ENCODE results near the gene PDCD6IP. TPM values are rescaled to one million over a fixed set of nuclear protein-coding genes. Genes with fewer than 3 reads are reported as not detected.

PDCD6IP gene
- total RNA-seq, 2 experiments from 2014 or later: 180 to 196 TPM

DNA sequence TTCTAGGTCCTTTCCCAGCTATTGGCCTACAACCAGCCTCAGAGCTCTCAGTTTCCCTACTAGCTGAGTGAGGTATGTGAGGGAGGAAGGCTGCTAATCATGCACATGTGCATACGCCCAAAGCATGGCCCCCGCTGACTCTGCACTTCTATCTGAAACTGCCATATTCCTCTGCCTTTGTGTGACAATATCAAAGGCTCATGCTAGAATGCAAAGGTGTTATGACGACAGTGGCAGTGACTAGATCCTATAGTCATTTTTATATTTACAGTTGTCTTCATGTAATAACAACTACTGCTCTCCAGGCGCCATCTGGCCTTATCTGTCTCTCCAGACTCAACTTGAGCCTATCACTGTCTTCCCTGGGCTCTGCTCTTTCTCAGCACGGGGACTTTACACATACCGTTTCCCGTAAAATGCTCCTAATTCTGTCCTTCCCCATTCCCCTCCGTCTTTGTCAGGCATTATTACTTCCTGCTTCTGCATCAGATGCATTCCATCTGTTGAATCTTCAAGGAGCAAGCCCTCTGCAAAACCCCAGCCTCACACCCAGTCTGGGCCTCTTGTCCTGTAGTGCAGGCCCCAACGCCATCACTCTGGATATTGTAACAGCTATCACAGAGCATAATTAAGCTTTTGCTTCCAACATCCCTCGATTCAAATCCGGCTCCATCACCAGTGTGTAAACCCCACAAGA is 102.5 kb downstream of the PDCD6IP start:
- POLR2A ChIA-PET: no interaction called here
- Mint-ChIP-seq H3K27me3 (peaks cover 5% of the 10 kb centered on the region), H3K27ac (no peak overlapping the region), H3K9me3 (no peaks in the 10 kb centered on the region), H3K4me1 (no peaks in the 10 kb centered on the region), H3K4me3 (no peak overlapping the region), H3K36me3 (no peaks in the 10 kb centered on the region)
- ATAC-seq (ENCODE audit: low read depth) (no peak), DNase-seq (no peak)

DNA sequence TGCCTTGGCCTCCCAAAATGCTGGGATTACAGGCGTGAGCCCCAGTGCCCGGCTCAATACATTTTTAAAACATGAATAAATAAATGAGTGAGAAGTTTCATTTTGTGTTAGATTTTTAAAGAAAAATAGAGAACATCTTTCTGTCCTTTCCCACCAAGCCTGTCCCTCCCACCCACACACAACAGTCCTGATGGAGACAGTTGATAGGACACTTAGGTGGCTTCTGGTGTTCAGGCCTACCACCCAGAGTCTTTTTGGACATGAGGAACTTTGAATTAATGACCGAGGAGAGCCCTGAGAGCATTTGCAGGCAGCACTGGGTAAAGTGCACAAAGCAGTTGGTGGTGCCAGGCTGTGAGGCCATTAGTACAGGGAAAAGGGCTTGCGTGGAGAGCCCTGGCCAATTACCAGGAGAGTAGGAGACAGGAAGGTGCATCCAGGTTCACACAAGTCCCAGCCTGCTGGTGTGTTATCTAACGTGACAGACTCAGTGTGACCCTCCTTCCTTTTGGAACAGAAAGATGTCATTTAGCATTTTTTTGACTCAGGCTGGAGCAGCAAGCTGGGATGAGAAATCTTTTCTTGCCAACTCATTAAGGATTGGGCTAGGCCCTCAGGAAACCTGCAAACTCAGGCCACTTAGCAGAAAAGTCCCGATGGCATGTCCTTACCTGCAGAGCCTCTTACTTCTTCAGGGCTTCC is 103.6 kb downstream of the PDCD6IP start:
- Mint-ChIP-seq H3K9me3 (no peaks in the 10 kb centered on the region), H3K4me3 (no peak overlapping the region), H3K27ac (no peak overlapping the region), H3K36me3 (no peaks in the 10 kb centered on the region), H3K4me1 (no peaks in the 10 kb centered on the region), H3K27me3 (peaks cover 2% of the 10 kb centered on the region)
- POLR2A ChIA-PET: no interaction called here
- DNase-seq (no peak), ATAC-seq (ENCODE audit: low read depth) (no peak)

DNA sequence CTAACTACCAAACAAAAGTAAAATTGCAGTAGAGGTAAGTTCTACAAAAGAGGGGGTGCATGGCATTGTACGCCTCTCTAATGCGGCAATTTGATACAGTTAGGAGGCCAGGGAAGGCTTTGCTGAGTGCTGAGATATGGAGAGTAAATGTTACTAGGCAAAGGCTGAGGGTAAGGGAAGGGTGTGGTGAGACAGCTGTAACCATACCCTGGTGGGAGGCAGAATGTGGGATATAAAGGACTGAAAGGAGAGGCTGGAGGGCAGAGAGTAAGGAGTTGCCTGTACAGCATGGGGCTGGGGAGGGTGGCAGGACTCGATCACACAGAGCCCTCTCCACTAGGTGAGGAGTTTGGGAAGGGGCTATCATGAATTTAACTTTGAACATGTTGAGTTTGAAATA is 106.3 kb downstream of the PDCD6IP start:
- Mint-ChIP-seq H3K4me1 (no peaks in the 10 kb centered on the region), H3K9me3 (no peaks in the 10 kb centered on the region), H3K36me3 (no peaks in the 10 kb centered on the region), H3K27me3 (no peaks in the 10 kb centered on the region), H3K4me3 (no peak overlapping the region), H3K27ac (no peak overlapping the region)
- no peak for ATAC-seq (ENCODE audit: low read depth)
- no peak for DNase-seq
- POLR2A ChIA-PET: no interaction called here

DNA sequence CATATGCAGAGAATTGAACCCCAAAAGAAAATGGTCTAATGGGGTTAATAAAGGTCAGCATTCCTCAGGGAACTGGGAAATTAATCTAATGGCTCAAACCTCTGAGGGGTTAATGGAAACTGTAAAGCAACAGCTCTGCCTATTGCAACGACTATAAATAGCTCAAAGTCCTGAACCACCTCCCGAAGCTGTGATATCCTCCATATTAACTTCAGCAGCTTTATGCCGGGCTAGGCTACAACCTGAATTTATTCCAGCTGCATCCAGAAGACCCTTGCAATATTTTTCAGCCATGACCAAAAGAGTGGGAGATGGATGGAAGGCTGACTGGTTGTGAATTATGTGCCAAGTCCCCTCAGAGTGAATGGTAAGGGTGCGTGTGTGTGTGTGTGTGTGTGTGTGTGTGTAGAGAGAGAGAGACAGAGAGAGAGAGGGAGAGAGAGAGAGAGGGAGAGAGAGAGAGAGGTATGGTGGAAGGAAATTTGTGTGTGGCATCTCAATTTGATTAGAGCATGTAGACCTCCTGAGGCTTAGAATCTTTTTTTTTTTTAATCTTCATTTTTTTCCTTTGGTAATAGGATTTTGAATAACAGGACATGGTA is 109.9 kb downstream of the PDCD6IP start:
- H3K4me1 Mint-ChIP-seq: no peaks in the 10 kb centered on the region
- no peak overlapping the region for H3K4me3 Mint-ChIP-seq
- no peaks in the 10 kb centered on the region for H3K27me3 Mint-ChIP-seq
- H3K27ac Mint-ChIP-seq: no peak overlapping the region
- H3K36me3 Mint-ChIP-seq: no peaks in the 10 kb centered on the region
- POLR2A ChIA-PET: no interaction called here
- no peaks in the 10 kb centered on the region for H3K9me3 Mint-ChIP-seq
- ATAC-seq (ENCODE audit: low read depth) (no peak), DNase-seq (no peak)

DNA sequence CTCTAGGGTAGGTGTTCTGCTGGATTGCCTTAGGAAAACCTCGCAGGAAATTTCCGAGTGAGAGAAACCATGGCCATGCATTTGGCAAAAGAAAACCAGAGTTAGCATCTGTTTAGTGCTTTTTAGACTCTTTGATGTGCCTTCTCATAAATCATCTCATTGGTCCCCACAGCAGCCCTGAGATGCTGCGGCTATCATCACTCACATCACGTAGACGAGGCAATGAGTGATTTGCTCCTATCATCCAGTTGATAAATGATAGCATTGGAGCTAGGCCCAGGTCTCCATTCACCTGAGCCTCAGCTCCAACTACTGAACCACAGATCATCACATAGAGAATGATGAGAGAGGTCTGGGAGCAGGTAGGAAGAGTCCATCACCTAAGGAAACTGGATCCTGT is 111.1 kb downstream of the PDCD6IP start:
- no peak for ATAC-seq (ENCODE audit: low read depth)
- POLR2A ChIA-PET: no interaction called here

DNA sequence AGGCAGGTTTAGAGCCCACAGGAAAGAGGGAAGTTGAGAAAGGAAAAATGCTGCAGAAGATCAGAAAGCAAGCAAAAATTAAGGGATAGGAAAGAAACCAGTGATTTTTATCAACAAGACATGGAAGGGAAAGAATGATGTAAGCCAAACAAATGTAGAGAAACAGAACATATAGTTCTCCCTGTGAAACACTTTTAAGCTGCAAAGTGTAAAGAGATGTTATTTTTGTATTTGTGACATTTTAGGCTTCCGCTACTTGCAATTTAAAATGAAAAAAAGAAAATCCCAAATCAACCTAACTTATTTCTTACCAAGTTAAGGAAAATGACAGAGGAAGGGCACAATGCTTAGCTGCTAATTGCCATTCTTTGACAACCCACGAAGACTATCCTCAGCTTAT is 111.6 kb downstream of the PDCD6IP start:
- Mint-ChIP-seq H3K4me1 (no peaks in the 10 kb centered on the region), H3K27ac (no peak overlapping the region), H3K9me3 (no peaks in the 10 kb centered on the region), H3K4me3 (no peak overlapping the region), H3K36me3 (no peaks in the 10 kb centered on the region), H3K27me3 (no peaks in the 10 kb centered on the region)
- DNase-seq (no peak), ATAC-seq (ENCODE audit: low read depth) (no peak)
- POLR2A ChIA-PET: no interaction called here

More for the DNA sequence above, 111.1 kb downstream of the PDCD6IP start:
- H3K9me3 Mint-ChIP-seq: no peaks in the 10 kb centered on the region
- no peaks in the 10 kb centered on the region for H3K27me3 Mint-ChIP-seq
- H3K36me3 Mint-ChIP-seq: no peaks in the 10 kb centered on the region
- no peak for DNase-seq
- no peaks in the 10 kb centered on the region for H3K4me1 Mint-ChIP-seq
- H3K27ac Mint-ChIP-seq: no peak overlapping the region
- no peak overlapping the region for H3K4me3 Mint-ChIP-seq

DNA sequence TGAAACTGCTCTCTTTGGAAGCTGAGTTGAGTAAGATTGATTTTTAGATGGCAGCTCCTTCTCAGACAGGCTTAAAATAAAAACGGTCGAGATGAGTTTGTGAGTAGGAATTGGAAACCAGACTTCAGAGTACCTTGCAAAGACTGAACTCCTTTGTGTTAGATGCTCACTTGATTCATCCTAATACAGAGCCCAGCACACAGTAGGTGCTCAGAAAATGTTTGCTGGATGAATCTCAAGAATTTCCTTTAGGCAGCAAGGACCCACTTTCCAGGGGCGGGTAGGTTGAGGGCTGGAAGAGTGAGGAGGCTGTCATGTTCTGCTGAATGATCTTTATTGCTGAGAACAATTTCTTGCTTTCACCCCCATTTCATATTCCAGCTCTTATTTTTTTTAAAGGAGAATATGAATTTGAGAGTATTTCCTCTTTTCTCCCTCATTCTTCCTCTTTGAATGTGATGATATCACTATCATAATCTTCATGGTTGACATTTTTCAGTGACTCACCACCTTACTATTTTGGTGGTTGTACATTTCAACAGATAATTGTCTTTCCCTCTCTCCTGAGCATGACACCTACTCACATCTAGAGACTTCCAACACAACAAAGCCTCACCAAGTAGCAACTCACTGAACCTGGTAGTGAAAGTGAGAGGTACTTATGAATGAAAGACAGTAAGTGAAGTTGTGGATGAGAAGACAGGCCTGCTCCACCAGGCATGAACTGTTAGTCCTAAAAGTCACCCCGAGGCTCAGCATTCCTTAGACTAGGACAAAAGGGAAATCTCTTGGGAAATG is 113.3 kb downstream of the PDCD6IP start:
- Mint-ChIP-seq H3K9me3 (no peaks in the 10 kb centered on the region), H3K27ac (no peak overlapping the region), H3K27me3 (no peaks in the 10 kb centered on the region), H3K4me1 (no peaks in the 10 kb centered on the region), H3K4me3 (no peak overlapping the region), H3K36me3 (no peaks in the 10 kb centered on the region)
- ATAC-seq (ENCODE audit: low read depth) (no peak), DNase-seq (no peak)
- POLR2A ChIA-PET: no interaction called here

DNA sequence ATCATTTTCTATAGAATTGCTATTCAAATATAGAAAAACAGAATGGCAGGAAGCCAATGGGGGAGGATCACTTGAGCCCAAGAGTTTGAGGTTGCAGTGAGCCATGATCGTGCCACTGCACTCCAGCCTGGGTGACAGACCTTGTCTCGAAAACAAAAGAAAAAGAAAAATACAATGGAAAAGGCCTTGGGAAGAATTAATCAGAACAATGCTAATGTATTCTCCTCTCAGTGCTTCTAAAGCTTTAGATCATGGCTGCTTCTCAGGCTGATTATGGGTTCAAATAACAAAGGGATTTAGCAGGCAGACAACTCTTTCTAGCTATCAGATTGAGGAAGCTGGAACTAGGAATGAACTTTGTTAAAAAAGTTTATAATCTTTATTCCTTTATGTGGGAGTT is 115.8 kb downstream of the PDCD6IP start:
- no peaks in the 10 kb centered on the region for H3K36me3 Mint-ChIP-seq
- POLR2A ChIA-PET: no interaction called here

DNA sequence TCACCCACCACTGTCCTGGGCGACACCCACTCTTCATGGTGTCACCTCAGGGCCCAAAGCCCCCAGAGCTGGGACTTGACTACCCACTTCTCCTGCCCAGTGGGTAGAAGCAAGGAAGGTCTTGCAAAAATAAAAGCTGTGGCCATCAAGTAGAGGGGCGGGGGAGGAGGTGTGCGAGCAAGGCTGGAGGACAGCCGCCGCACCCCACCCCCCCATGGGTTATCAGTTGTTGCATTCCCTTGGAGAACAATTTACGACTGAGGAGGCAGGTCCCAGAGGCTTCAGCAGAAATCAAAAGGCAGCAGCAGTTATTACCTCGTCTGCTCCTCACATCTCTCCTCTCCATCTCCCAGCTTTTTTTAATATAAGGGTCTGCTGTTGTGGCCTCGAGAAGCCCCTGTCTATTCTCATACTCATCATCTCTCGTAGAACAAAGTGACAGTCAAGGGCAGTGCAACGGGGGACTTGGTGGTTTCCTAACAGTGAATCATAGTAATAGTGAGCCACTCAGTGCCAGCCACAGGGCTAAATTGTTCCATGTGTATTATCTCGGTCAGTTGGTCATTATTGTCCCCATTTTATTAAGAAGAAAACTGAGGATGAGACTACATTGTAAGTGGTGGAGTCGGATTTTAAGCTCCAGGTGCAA is 116.4 kb downstream of the PDCD6IP start:
- ATAC-seq (ENCODE audit: low read depth) (no peak), DNase-seq (no peak)
- no peak overlapping the region for H3K4me3 Mint-ChIP-seq
- no peak overlapping the region for H3K27ac Mint-ChIP-seq
- no peaks in the 10 kb centered on the region for H3K36me3 Mint-ChIP-seq
- H3K4me1 Mint-ChIP-seq: no peaks in the 10 kb centered on the region
- H3K9me3 Mint-ChIP-seq: no peaks in the 10 kb centered on the region
- POLR2A ChIA-PET: no interaction called here
- peaks cover 5% of the 10 kb centered on the region for H3K27me3 Mint-ChIP-seq

More for the DNA sequence above, 115.8 kb downstream of the PDCD6IP start:
- Mint-ChIP-seq H3K4me1 (no peaks in the 10 kb centered on the region), H3K27me3 (peaks cover 2% of the 10 kb centered on the region), H3K9me3 (no peaks in the 10 kb centered on the region), H3K4me3 (no peak overlapping the region), H3K27ac (no peak overlapping the region)
- no peak for DNase-seq
- ATAC-seq (ENCODE audit: low read depth): no peak

DNA sequence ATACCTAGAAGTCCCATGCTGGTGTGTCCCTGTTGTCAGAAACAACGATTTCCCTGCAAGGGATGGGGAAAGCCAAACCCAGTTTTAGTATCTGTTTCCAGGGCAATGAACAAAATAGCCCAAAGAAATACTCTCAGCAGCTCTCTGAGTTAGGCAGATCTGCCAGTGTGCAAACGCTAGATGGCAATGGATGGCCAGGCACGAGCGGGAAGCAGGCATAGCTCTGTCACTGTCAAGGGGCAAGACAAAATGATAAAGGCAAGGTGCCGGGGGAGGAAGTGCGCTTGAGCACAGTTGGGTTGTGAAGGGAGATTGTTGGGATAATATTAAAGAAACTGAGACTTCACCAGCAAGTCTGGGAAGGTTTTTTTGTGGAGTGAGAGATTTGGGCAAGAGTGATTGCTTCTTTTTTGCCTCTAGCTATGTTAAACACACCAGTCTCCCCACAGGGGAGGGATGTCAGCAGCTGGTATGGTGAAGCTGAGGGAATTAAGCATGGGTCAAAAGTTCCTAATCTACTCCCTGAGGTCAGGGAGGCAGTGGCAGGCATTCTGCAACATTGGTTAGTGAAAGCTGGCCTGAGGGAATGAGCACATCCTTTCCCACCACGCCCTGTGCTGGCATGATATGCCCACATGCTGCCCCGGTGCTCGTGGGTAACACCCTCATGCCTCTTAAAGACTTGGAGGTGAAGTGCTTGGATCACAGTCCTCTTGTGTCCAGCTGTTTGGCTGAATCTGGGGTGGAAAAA is 117.5 kb downstream of the PDCD6IP start:
- H3K9me3 Mint-ChIP-seq: no peaks in the 10 kb centered on the region
- POLR2A ChIA-PET: no interaction called here
- peaks cover 5% of the 10 kb centered on the region for H3K27me3 Mint-ChIP-seq
- ATAC-seq (ENCODE audit: low read depth) (no peak), DNase-seq (no peak)
- H3K36me3 Mint-ChIP-seq: no peaks in the 10 kb centered on the region
- no peak overlapping the region for H3K4me3 Mint-ChIP-seq
- H3K27ac Mint-ChIP-seq: no peak overlapping the region
- H3K4me1 Mint-ChIP-seq: no peaks in the 10 kb centered on the region

DNA sequence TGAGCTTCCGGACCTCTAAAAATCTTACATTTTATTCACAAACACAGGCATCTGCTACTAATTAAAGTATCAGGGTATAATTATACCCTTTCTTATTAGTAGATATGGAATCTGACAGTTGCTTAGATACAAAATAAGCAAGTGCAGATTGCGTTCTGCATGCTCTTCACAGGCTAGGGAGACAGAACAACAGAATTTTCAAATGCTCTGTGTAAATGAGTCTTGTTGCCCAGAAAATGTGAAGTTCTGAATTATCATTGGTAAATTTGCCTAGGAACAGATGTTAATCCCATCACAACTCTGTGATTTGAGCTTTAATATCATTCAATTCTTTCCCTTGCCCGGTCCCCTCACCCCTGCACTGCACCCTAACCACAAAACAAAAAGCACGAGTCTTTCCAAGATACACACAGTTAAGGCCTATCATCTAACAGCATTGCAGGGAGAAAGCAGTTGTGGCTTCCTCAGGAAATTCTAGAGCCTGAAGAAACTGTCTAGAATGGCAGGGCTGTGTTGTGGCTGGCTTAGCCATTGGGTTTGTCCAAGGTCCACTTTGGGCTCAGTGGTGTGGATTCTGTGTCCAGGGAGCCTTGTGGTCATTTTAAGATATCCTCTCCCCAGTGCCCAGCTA is 119.8 kb downstream of the PDCD6IP start:
- no peaks in the 10 kb centered on the region for H3K4me1 Mint-ChIP-seq
- no peak overlapping the region for H3K27ac Mint-ChIP-seq
- peaks cover 2% of the 10 kb centered on the region for H3K9me3 Mint-ChIP-seq
- DNase-seq (no peak), ATAC-seq (ENCODE audit: low read depth) (no peak)
- POLR2A ChIA-PET: no interaction called here
- H3K36me3 Mint-ChIP-seq: no peaks in the 10 kb centered on the region
- no peak overlapping the region for H3K4me3 Mint-ChIP-seq
- peaks cover 5% of the 10 kb centered on the region for H3K27me3 Mint-ChIP-seq
